ENCODE measurements around the gene TMEM97.
A peak's percentile ranks its signal among the peaks of the same experiment; 100 is the strongest.

The TMEM97 gene

GRCh38 chr17:28357061-28357900 lies 38.3 kb downstream of the TMEM97 start, which contains the start of gene POLDIP2:
Gene POLDIP2, minus strand, starts transcription at chr17:28357527. Its CDS starts 79 bp downstream, at chr17:28357448.
- peak; percentile 95 for DNase-seq (ENCODE audit: low read depth)
- H3K4me3 ChIP-seq (replicated peaks; ENCODE audit: low read depth, low read length), result peak within 1 kb of the TSS; percentile 66
- no peak for TF ChIP-seq CTCF (IDR thresholded peaks at IDR 0.05; ENCODE audit: low read length, missing control alignments)

- no peak for DNase-seq (ENCODE audit: low read depth)
- TF ChIP-seq CTCF (IDR thresholded peaks at IDR 0.05; ENCODE audit: low read length, missing control alignments), result no peak
- peak overlapping the region; percentile 66 for H3K4me3 ChIP-seq (replicated peaks; ENCODE audit: low read depth, low read length)
Measured at GRCh38 chr17:28357901-28358197, 38.8 kb downstream of the TMEM97 start.

GRCh38 chr17:28363186-28363585 lies 44.2 kb downstream of the TMEM97 start:
- no peak for TF ChIP-seq CTCF (IDR thresholded peaks at IDR 0.05; ENCODE audit: low read length, missing control alignments)
- no peak overlapping the region for H3K4me3 ChIP-seq (replicated peaks; ENCODE audit: low read depth, low read length)
- DNase-seq (ENCODE audit: low read depth), result no peak

GRCh38 chr17:28363776-28364650 lies 45.0 kb downstream of the TMEM97 start:
- TF ChIP-seq CTCF (IDR thresholded peaks at IDR 0.05; ENCODE audit: low read length, missing control alignments), result no peak

GRCh38 chr17:28364665-28365363 lies 45.8 kb downstream of the TMEM97 start, which contains the start of gene SEBOX:
Gene SEBOX, minus strand, starts transcription at chr17:28365199. Its CDS starts 48 bp downstream, at chr17:28365151.
- no peak for DNase-seq (ENCODE audit: low read depth)
- TF ChIP-seq CTCF (IDR thresholded peaks at IDR 0.05; ENCODE audit: low read length, missing control alignments), result no peak
- no peak within 1 kb of the TSS for H3K4me3 ChIP-seq (replicated peaks; ENCODE audit: low read depth, low read length)

More at GRCh38 chr17:28363776-28364650, 45.0 kb downstream of the TMEM97 start:
- H3K4me3 ChIP-seq (replicated peaks; ENCODE audit: low read depth, low read length), result no peak overlapping the region
- DNase-seq (ENCODE audit: low read depth), result no peak

- no peak for DNase-seq (ENCODE audit: low read depth)
- no peak for TF ChIP-seq CTCF (IDR thresholded peaks at IDR 0.05; ENCODE audit: low read length, missing control alignments)
- no peak overlapping the region for H3K4me3 ChIP-seq (replicated peaks; ENCODE audit: low read depth, low read length)
Measured at GRCh38 chr17:28365487-28365886, 46.5 kb downstream of the TMEM97 start.

Data from fibroblast of pulmonary artery (primary cell).